HEK293 (cell line): ENCODE results near the gene DENND6B.

Experiments
- CTCF ChIP-seq: fragments of 450-650 bp; formaldehyde crosslinking; IDR thresholded peaks from 2 replicates; pipeline ENCODE4 v1.5.1; 2016; ENCODE audit warnings: missing biosample characterization, missing genetic modification characterization
- KLF1 ChIP-seq: fragments of 450-650 bp; formaldehyde crosslinking; IDR thresholded peaks from 2 replicates; pipeline ENCODE4 v1.5.1; 2016; ENCODE audit warnings: missing biosample characterization, missing genetic modification characterization
- KLF10 ChIP-seq: fragments of 450-650 bp; IDR thresholded peaks from 2 replicates; pipeline ENCODE4 v1.5.1; 2018; ENCODE audit warnings: missing biosample characterization, mild to moderate bottlenecking, missing genetic modification characterization
- KLF9 ChIP-seq: fragments of 450-650 bp; formaldehyde crosslinking; IDR thresholded peaks from 2 replicates; pipeline ENCODE4 v1.5.1; 2016; ENCODE audit warnings: missing biosample characterization, missing genetic modification characterization, low read depth
- SALL2 ChIP-seq: fragments of 450-650 bp; formaldehyde crosslinking; IDR thresholded peaks from 2 replicates; pipeline ENCODE4 v1.5.0; 2017; ENCODE audit warnings: missing biosample characterization, mild to moderate bottlenecking, missing genetic modification characterization, borderline replicate concordance
- TCF7L2 ChIP-seq: IDR thresholded peaks from 2 replicates; pipeline ENCODE4 v1.6.1; 2011; ENCODE audit warnings: low read depth, mild to moderate bottlenecking, inconsistent platforms, low read length, moderate library complexity, borderline replicate concordance
- ZBTB11 ChIP-seq: fragments of 450-650 bp; formaldehyde crosslinking; conservative IDR thresholded peaks from 2 replicates; pipeline ENCODE4 v1.5.1; 2016; ENCODE audit warnings: low read depth, missing biosample characterization, missing genetic modification characterization
- ZNF114 ChIP-seq: fragments of 450-650 bp; formaldehyde crosslinking; IDR thresholded peaks from 2 replicates; pipeline ENCODE4 v1.5.0; 2017; ENCODE audit warnings: missing biosample characterization, missing genetic modification characterization
- ZNF121 ChIP-seq: fragments of 450-650 bp; formaldehyde crosslinking; IDR thresholded peaks from 2 replicates; pipeline ENCODE4 v1.5.1; 2016; ENCODE audit warnings: missing biosample characterization, missing genetic modification characterization
- ZNF274 ChIP-seq, 2 experiments: fragments of 200-500 bp in 1 of 2; fragments of 450-650 bp in 1 of 2; sonication (Bioruptor generic) in 1 of 2; formaldehyde crosslinking in 1 of 2; IDR thresholded peaks; 2 replicates each; pipeline versions ENCODE4 v1.5.1 to v1.6.1; 2014 to 2016; ENCODE audit warnings: borderline replicate concordance in 1 of 2, inconsistent platforms in 1 of 2, low read length in 1 of 2, missing biosample characterization in 1 of 2, missing genetic modification characterization in 1 of 2
- ZNF596 ChIP-seq: fragments of 450-650 bp; IDR thresholded peaks from 2 replicates; pipeline ENCODE4 v1.5.0; 2018; ENCODE audit warnings: missing biosample characterization, mild to moderate bottlenecking, missing genetic modification characterization, moderate library complexity
- ZNF623 ChIP-seq: fragments of 450-650 bp; formaldehyde crosslinking; IDR thresholded peaks from 2 replicates; pipeline ENCODE4 v1.5.1; 2016; ENCODE audit warnings: missing biosample characterization, missing genetic modification characterization

GRCh38 chr22:50315289-50316113, 11.3 kb downstream of the DENND6B start:
- TF ChIP-seq ZNF623 (tag by site-specific recombination) = no peak
- TF ChIP-seq KLF9 (tag by site-specific recombination) = no peak
- no peak for TF ChIP-seq CTCF (tag by site-specific recombination)
- no peak for TF ChIP-seq ZBTB11 (tag by site-specific recombination)
- TF ChIP-seq ZNF121 (tag by site-specific recombination) = no peak
- no peak for TF ChIP-seq SALL2
- TF ChIP-seq TCF7L2 = no peak
- TF ChIP-seq KLF1 = no peak
- no peak for TF ChIP-seq ZNF114
- TF ChIP-seq KLF10 = no peak
- TF ChIP-seq ZNF596 (tag by site-specific recombination) = no peak
- no peak for TF ChIP-seq ZNF274 (IDR thresholded peaks at IDR 0.05; ENCODE audit: low read length)
- no peak for TF ChIP-seq ZNF274 (tag by site-specific recombination; IDR thresholded peaks at IDR 0.05; ENCODE audit: borderline replicate concordance)
